CD4-positive, alpha-beta T cell treated with Interleukin-10 for 1 hour (primary cell): ENCODE data around the gene NT5M.

Experiments
- DNase-seq: peaks from one replicate; pipeline ENCODE4 v3.0.0-alpha.2; 2020

The NT5M gene

GRCh38 chr17:17395885-17396284, 92.7 kb downstream of the NT5M start:
- no peak for DNase-seq
